Endothelial cell (in vitro differentiated cells): ENCODE measurements around the gene BCAR3. TPM values are rescaled to one million over a fixed set of nuclear protein-coding genes. Genes with fewer than 3 reads are reported as not detected.

Source experiments
- DNase-seq: peaks from one replicate; pipeline ENCODE4 v3.0.0; 2021; ENCODE audit warnings: low spot score
- H3K27ac Mint-ChIP-seq: one replicate; pipeline ENCODE4 v1.8.0; 2021; ENCODE audit warnings: mixed read lengths, inconsistent platforms; ENCODE audit not compliant: unreplicated experiment
- H3K27me3 Mint-ChIP-seq: one replicate; pipeline ENCODE4 v1.8.0; 2021; ENCODE audit warnings: mild to moderate bottlenecking, moderate library complexity, mixed read lengths, inconsistent platforms; ENCODE audit not compliant: unreplicated experiment
- H3K36me3 Mint-ChIP-seq: one replicate; pipeline ENCODE4 v1.8.0; 2021; ENCODE audit warnings: mild to moderate bottlenecking, low read depth, mixed read lengths, inconsistent platforms; ENCODE audit not compliant: unreplicated experiment
- H3K4me1 Mint-ChIP-seq: one replicate; pipeline ENCODE4 v1.8.0; 2021; ENCODE audit warnings: mild to moderate bottlenecking, mixed read lengths, inconsistent platforms; ENCODE audit not compliant: unreplicated experiment
- H3K4me3 Mint-ChIP-seq: one replicate; pipeline ENCODE4 v1.8.0; 2021; ENCODE audit warnings: mild to moderate bottlenecking, mixed read lengths, inconsistent platforms; ENCODE audit not compliant: unreplicated experiment
- H3K9me3 Mint-ChIP-seq: one replicate; pipeline ENCODE4 v1.8.0; 2021; ENCODE audit warnings: mixed read lengths, inconsistent platforms; ENCODE audit not compliant: unreplicated experiment
- total RNA-seq: library from RNA; stranded (reverse); fragmentation: NEBNext Ultra II Directional; extraction: Animal tissue kit (Norgen Biotek cat#: 25700); gene quantifications from one replicate; pipeline ENCODE4 v1.2.1, GENCODE V29; 2021; ENCODE audit not compliant: unreplicated experiment
- TF ChIP-seq, protein P1 (sequence below): fragments of 200-600 bp; sonication (generic); IDR thresholded peaks from one replicate; pipeline ENCODE4 v1.5.0; 2021; ENCODE audit warnings: antibody characterized with exemption; ENCODE audit not compliant: unreplicated experiment

Gene BCAR3
- total RNA-seq, 1 donor from 2014 or later, result 19.9 TPM

DNA sequence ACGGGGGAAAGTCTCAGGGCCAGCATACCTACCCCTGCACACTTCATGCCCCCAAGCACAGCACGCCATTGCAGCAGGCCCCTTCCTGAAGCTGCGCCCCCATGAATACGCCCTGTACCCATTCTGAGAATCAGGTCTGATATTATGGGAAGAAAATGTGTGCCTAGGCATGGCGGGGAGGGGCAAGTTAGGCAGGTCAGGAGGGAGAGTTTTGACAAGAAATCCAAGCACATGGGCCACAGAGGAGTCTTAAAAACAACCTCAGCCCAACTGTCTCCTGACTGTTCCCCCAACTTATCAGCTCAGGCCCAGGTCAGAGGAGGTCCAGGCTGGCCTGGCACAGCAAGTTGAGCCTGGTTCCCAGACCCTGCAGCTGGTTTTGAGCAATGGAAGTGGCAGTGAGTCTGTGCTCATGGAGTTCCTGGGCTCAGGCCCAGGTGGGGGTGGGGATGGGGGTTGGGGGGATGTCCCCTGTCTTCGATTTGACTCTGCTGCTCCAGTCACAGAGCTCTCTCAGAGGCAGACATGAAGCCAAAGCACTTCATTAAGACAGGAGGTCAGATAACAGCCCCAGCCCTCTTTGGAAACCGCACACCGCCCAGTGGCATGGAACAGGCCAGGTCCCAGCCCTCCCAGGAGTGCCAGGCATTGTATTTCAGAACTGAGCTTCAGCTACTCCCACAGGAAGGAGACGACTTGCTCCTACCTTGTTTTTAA is 20.6 kb upstream of the BCAR3 start:
- no peak overlapping the region for H3K4me3 Mint-ChIP-seq
- no peaks in the 10 kb centered on the region for H3K9me3 Mint-ChIP-seq
- no peaks in the 10 kb centered on the region for H3K4me1 Mint-ChIP-seq
- no peak for DNase-seq
- TF ChIP-seq, protein P1, sequence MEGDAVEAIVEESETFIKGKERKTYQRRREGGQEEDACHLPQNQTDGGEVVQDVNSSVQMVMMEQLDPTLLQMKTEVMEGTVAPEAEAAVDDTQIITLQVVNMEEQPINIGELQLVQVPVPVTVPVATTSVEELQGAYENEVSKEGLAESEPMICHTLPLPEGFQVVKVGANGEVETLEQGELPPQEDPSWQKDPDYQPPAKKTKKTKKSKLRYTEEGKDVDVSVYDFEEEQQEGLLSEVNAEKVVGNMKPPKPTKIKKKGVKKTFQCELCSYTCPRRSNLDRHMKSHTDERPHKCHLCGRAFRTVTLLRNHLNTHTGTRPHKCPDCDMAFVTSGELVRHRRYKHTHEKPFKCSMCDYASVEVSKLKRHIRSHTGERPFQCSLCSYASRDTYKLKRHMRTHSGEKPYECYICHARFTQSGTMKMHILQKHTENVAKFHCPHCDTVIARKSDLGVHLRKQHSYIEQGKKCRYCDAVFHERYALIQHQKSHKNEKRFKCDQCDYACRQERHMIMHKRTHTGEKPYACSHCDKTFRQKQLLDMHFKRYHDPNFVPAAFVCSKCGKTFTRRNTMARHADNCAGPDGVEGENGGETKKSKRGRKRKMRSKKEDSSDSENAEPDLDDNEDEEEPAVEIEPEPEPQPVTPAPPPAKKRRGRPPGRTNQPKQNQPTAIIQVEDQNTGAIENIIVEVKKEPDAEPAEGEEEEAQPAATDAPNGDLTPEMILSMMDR, result no peak
- no peak overlapping the region for H3K27ac Mint-ChIP-seq
- H3K36me3 Mint-ChIP-seq, result no peaks in the 10 kb centered on the region
- peaks cover 8% of the 10 kb centered on the region for H3K27me3 Mint-ChIP-seq

DNA sequence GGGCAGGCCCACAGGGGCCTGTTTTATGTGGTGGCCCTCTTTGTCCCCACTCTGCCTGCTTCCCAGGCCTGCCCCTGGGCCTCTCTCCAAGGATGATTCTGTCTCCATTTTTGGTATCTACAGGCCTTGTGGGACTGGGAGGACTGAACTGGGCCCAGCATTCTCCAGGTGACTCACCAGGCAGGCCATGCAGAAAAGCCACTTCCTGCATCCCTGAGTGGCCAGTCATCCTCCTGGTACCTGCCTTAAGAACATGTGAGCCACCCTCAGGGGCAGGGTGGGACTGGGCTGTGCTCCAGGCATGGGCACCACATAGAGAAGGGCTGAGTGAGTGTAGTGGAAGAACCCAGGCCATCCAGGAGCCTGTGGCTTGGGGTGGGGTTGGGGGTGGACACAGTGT is 20.0 kb upstream of the BCAR3 start:
- DNase-seq, result no peak
- no peak overlapping the region for H3K4me3 Mint-ChIP-seq
- no peaks in the 10 kb centered on the region for H3K9me3 Mint-ChIP-seq
- H3K4me1 Mint-ChIP-seq, result no peaks in the 10 kb centered on the region
- H3K27ac Mint-ChIP-seq, result no peak overlapping the region
- TF ChIP-seq, protein P1, result no peak
- H3K36me3 Mint-ChIP-seq, result no peaks in the 10 kb centered on the region
- peaks cover 8% of the 10 kb centered on the region for H3K27me3 Mint-ChIP-seq

DNA sequence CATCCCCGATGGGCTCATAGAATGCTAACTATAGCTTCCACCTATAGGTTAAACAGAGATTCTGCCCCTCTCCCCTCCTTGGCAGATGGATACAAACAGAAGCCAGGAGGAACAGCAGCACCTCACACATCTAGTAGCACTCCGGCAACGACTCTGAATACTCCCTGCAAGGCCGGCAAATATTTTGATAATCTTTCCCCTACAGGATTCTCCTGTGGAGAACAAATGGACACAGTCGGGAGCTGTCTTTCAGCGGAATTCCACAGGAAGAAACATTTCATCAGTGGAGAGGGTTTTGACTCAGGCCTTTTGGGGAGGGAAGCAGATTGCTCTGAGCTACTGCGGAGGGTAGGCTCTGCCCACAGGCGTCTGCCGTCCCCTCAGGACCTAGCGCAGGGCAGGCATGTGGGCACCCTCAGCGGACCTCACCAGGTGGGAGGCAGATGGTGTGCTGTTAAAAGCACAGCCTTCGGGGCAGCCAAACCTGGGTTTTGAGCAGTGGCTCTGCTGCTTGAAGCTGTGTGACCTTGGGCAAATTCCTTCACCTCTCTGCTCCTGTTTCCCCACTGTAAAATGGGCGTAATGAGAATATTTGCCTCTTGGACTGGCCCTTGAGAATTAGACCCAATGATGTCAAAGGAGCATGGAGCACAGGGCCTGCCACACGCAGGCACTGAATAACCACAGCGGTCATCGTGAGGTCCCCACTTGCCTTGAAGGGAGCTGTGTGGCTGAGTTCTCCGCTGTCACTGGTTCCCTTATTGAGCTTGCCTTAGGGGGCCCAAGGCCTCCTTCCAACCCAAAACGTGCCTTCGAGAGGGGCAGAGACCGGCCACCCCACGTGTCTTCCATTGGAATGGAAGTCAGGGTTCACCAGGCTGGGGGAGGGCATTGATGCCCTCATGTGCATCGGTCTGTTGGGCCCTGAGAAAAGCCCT is 19.2 kb upstream of the BCAR3 start:
- no peak for DNase-seq
- H3K27ac Mint-ChIP-seq, result peak overlapping the region; percentile 36
- H3K9me3 Mint-ChIP-seq, result no peaks in the 10 kb centered on the region
- H3K4me1 Mint-ChIP-seq, result no peaks in the 10 kb centered on the region
- H3K4me3 Mint-ChIP-seq, result no peak overlapping the region
- peaks cover 8% of the 10 kb centered on the region for H3K27me3 Mint-ChIP-seq
- TF ChIP-seq, protein P1, result no peak
- no peaks in the 10 kb centered on the region for H3K36me3 Mint-ChIP-seq

DNA sequence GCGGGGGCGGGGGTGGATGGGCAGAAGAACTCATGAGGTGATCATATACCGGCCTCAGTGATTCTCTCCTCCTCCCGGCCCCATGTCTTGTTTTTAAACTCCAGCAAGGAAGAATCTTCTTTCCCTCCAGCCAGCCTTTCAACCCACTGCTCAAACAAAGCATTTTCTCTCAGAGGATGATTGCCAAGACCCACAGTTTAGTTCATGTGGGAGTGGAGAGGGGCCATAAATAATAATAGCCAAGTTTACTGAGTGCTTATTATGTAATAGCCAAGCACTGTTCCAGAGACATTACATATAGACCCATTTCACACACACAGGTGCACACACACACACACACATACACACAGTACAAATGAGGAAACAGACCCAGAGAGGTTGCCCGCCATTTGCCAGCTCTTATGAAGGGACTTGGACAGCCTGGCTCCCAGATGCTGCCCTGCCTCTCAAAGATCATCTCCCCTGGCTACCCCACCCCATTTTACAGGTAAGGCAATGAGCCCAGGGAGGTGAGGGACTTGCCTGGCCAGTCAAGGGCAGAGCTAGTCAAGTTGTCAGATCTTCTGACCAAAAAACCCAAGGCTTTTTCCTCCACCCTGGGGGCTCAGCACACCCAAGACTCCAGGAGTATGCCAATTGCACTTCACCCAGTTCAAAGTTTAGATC is 18.0 kb upstream of the BCAR3 start:
- Mint-ChIP-seq H3K27me3 (peaks cover 8% of the 10 kb centered on the region), H3K4me3 (no peak overlapping the region), H3K36me3 (no peaks in the 10 kb centered on the region), H3K27ac (no peak overlapping the region), H3K9me3 (no peaks in the 10 kb centered on the region), H3K4me1 (no peaks in the 10 kb centered on the region)
- no peak for DNase-seq
- TF ChIP-seq, protein P1, result no peak
